Esophagus squamous epithelium (tissue), 4 donors: ENCODE measurements around the gene DAPP1.

Source experiments
- CTCF ChIP-seq, 6 experiments: fragments of 450-650 bp in 4 of 6; fragments of 200-600 bp in 2 of 6; sonication (generic) in 2 of 6; IDR thresholded peaks; one replicate each; pipeline ENCODE4 v1.5.1; 2016 to 2019; ENCODE audit warnings: antibody characterized with exemption in 6 of 6, mild to moderate bottlenecking in 4 of 6, moderate library complexity in 4 of 6
- POLR2A ChIP-seq, 4 donors: fragments of 450-650 bp; IDR thresholded peaks; one replicate each; pipeline ENCODE4 v1.6.1; 2017; ENCODE audit warnings: antibody characterized with exemption in 4 of 4, mild to moderate bottlenecking in 4 of 4, moderate library complexity in 3 of 4

- no peak for TF ChIP-seq CTCF (IDR thresholded peaks at IDR 0.05)
- no peak for TF ChIP-seq POLR2A (IDR thresholded peaks at IDR 0.05)
Observed at GRCh38 chr4:99853999-99854398, 37.4 kb downstream of the DAPP1 start.
